GM12873 (cell line): ENCODE results near the gene DDIT3.

Source experiments
- TF ChIP-seq, protein P1 (sequence below): IDR thresholded peaks from 2 replicates; pipeline ENCODE4 v1.5.1; 2012; ENCODE audit warnings: low read depth, mild to moderate bottlenecking, moderate library complexity, low read length, control low read depth; ENCODE audit not compliant: insufficient read depth; ENCODE audit errors: missing control alignments

DDIT3 gene

GRCh38 chr12:57511588-57512325 is 8.6 kb downstream of the DDIT3 start:
- TF ChIP-seq, protein P1, sequence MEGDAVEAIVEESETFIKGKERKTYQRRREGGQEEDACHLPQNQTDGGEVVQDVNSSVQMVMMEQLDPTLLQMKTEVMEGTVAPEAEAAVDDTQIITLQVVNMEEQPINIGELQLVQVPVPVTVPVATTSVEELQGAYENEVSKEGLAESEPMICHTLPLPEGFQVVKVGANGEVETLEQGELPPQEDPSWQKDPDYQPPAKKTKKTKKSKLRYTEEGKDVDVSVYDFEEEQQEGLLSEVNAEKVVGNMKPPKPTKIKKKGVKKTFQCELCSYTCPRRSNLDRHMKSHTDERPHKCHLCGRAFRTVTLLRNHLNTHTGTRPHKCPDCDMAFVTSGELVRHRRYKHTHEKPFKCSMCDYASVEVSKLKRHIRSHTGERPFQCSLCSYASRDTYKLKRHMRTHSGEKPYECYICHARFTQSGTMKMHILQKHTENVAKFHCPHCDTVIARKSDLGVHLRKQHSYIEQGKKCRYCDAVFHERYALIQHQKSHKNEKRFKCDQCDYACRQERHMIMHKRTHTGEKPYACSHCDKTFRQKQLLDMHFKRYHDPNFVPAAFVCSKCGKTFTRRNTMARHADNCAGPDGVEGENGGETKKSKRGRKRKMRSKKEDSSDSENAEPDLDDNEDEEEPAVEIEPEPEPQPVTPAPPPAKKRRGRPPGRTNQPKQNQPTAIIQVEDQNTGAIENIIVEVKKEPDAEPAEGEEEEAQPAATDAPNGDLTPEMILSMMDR: no peak

DNA sequence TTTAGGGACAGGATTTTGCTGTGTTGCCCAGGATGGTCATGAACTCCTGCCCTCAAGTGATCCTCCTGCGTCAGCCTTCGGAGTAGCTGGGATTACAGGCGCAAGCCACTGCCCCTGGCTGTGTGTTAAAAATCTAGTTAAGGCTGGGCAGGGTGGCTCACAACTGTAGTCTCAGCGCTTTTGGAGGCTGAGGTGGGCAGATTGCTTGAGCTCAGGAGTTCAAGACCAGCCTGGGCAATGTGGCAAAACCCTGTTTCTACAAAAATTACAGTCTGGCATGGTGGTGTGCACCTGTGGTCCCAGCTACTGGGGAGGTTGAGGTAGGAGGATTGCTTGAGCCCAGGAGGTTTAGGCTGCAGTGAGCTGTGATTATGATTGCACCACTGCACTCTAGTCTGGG is 9.2 kb downstream of the DDIT3 start:
- TF ChIP-seq, protein P1: no peak

GRCh38 chr12:57500213-57500612 is 20.1 kb downstream of the DDIT3 start:
- TF ChIP-seq, protein P1: no peak

DNA sequence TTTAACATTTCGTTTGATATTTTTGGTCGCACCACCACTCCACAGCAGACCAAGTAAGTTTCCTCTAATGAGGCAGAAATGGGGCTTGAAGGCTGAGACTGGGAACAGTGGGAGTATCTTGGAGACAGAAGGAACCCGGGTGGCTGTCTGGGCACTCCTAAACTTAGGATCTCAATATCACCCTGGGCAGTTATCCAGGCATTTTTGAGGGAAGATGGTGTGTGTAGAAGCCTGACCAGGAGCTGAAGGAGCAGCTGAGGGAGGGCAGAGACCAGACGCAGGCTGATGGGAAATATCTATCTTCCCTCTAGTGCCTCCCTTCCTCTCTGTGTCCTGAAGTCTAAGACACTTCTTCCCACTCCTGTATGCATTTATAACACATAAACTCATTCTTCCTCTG is 21.7 kb downstream of the DDIT3 start:
- TF ChIP-seq, protein P1: no peak

DNA sequence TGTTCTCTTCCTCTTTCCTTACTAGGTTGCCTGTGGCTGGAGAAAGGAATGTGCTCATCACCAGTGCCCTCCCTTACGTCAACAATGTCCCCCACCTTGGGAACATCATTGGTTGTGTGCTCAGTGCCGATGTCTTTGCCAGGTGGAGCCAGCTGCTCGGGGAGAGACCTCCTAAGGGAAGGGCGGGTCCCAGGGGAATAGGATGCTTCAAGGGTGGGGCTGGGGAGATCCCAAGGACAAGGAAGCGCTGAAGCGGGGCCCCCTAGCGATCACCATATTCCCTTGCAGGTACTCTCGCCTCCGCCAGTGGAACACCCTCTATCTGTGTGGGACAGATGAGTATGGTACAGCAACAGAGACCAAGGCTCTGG is 22.2 kb downstream of the DDIT3 start:
- TF ChIP-seq, protein P1: no peak

GRCh38 chr12:57497223-57498131 is 22.8 kb downstream of the DDIT3 start:
- TF ChIP-seq, protein P1: no peak

- TF ChIP-seq, protein P1: no peak
Measured at GRCh38 chr12:57496822-57497221, 23.5 kb downstream of the DDIT3 start.
